GM18507 (cell line): ENCODE measurements around the gene CAMK2B.

Experiments
- DNase-seq: peaks from one replicate; pipeline ENCODE4 v3.0.0; 2011; ENCODE audit warnings: low read depth; ENCODE audit not compliant: insufficient read length; ENCODE audit errors: extremely low spot score
- FAIRE-seq: peaks from 2 replicates; lab custom pipeline; 2011; peaks lifted over from hg19 to GRCh38; lab: Jason Lieb, UNC

CAMK2B gene

GRCh38 chr7:44264221-44264931 is 61.0 kb downstream of the CAMK2B start:
- DNase-seq: no peak
- FAIRE-seq: no peak

- FAIRE-seq (no peak), DNase-seq (no peak)
These were observed 61.9 kb downstream of the CAMK2B start for GRCh38 chr7:44263326-44264082.

GRCh38 chr7:44262031-44262430 is 63.4 kb downstream of the CAMK2B start:
- DNase-seq (no peak), FAIRE-seq (no peak)

- FAIRE-seq (no peak), DNase-seq (no peak)
These were observed 64.2 kb downstream of the CAMK2B start for GRCh38 chr7:44261240-44261639.

GRCh38 chr7:44259547-44260457 is 65.6 kb downstream of the CAMK2B start:
- FAIRE-seq (no peak), DNase-seq (no peak)

- FAIRE-seq: no peak
These were observed 66.4 kb downstream of the CAMK2B start for GRCh38 chr7:44258865-44259546.

GRCh38 chr7:44258423-44258760 is 67.0 kb downstream of the CAMK2B start:
- DNase-seq (no peak), FAIRE-seq (no peak)

More at GRCh38 chr7:44258865-44259546, 66.4 kb downstream of the CAMK2B start:
- no peak for DNase-seq

- peak; percentile 79 for DNase-seq
- FAIRE-seq: peak; percentile 100
These were observed 67.6 kb downstream of the CAMK2B start for GRCh38 chr7:44257618-44258422.

- FAIRE-seq (no peak), DNase-seq (no peak)
These were observed 68.2 kb downstream of the CAMK2B start for GRCh38 chr7:44257213-44257612.

GRCh38 chr7:44256459-44256858 is 68.9 kb downstream of the CAMK2B start:
- FAIRE-seq (no peak), DNase-seq (no peak)

GRCh38 chr7:44251881-44252280 is 73.5 kb downstream of the CAMK2B start:
- no peak for FAIRE-seq

GRCh38 chr7:44251269-44251668 is 74.1 kb downstream of the CAMK2B start:
- DNase-seq (no peak), FAIRE-seq (no peak)

More at GRCh38 chr7:44251881-44252280, 73.5 kb downstream of the CAMK2B start:
- no peak for DNase-seq

- no peak for FAIRE-seq
- no peak for DNase-seq
These were observed 75.7 kb downstream of the CAMK2B start for GRCh38 chr7:44249639-44250234.

GRCh38 chr7:44247868-44248651 is 77.3 kb downstream of the CAMK2B start:
- no peak for FAIRE-seq
- DNase-seq: no peak

- no peak for FAIRE-seq
- DNase-seq: no peak
These were observed 78.8 kb downstream of the CAMK2B start for GRCh38 chr7:44246396-44247113.

- DNase-seq (peak; percentile 39), FAIRE-seq (peak; percentile 24)
These were observed 81.1 kb downstream of the CAMK2B start for GRCh38 chr7:44244282-44244681.

- no peak for FAIRE-seq
- DNase-seq: no peak
These were observed 83.3 kb downstream of the CAMK2B start for GRCh38 chr7:44242091-44242490.
